ENCODE results near the gene NUP107.
A peak's percentile ranks its signal among the peaks of the same experiment; 100 is the strongest.

The NUP107 gene

GRCh38 chr12:68791897-68792481 is 105.2 kb downstream of the NUP107 start:
- Histone ChIP-seq H3K4me1 (ENCODE audit: control insufficient read depth, low read length) (peaks cover 78% of the 10 kb centered on the region), H4K20me1 (ENCODE audit: control insufficient read depth, insufficient read depth, low read depth, low read length) (no peaks in the 10 kb centered on the region), H3K4me2 (ENCODE audit: low read length) (peak overlapping the region; percentile 56), H3K79me2 (ENCODE audit: control insufficient read depth, low read length) (no peaks in the 10 kb centered on the region), H3K36me3 (ENCODE audit: control insufficient read depth, low read length) (no peaks in the 10 kb centered on the region), H3K4me3 (ENCODE audit: low read length) (no peak overlapping the region), H3K27me3 (ENCODE audit: control insufficient read depth, low read length) (no peaks in the 10 kb centered on the region), H3K9me3 (ENCODE audit: control insufficient read depth, insufficient read depth, low read length) (no peaks in the 10 kb centered on the region), H3K9me2 (replicated peaks; ENCODE audit: control insufficient read depth, low read length) (no peaks in the 10 kb centered on the region), H3K27ac (ENCODE audit: low read depth, low read length) (peak overlapping the region; percentile 66), H3F3A (ENCODE audit: control insufficient read depth, insufficient read depth) (peaks cover 7% of the 10 kb centered on the region; the same call in 1 of the 2 replicates)
- no peak for TF ChIP-seq CTCF (IDR thresholded peaks at IDR 0.05; ENCODE audit: low read depth, low read length, poor library complexity, severe bottlenecking)
- TF ChIP-seq EZH2phosphoT487 (IDR thresholded peaks at IDR 0.05; ENCODE audit: borderline replicate concordance, low read length) = no peak

GRCh38 chr12:68792952-68793351 is 106.2 kb downstream of the NUP107 start:
- no peaks in the 10 kb centered on the region for H3K27me3 ChIP-seq (ENCODE audit: control insufficient read depth, low read length)
- H3K9me3 ChIP-seq (ENCODE audit: control insufficient read depth, insufficient read depth, low read length) = no peaks in the 10 kb centered on the region
- peak overlapping the region; percentile 36 for H3K4me3 ChIP-seq (ENCODE audit: low read length)
- H3K27ac ChIP-seq (ENCODE audit: low read depth, low read length) = peak overlapping the region; percentile 66
- H3K36me3 ChIP-seq (ENCODE audit: control insufficient read depth, low read length) = no peaks in the 10 kb centered on the region
- peaks cover 5% of the 10 kb centered on the region; the same call in 1 of the 2 replicates for H3F3A ChIP-seq (ENCODE audit: control insufficient read depth, insufficient read depth)
- no peaks in the 10 kb centered on the region for H3K79me2 ChIP-seq (ENCODE audit: control insufficient read depth, low read length)
- H3K9me2 ChIP-seq (replicated peaks; ENCODE audit: control insufficient read depth, low read length) = no peaks in the 10 kb centered on the region
- TF ChIP-seq CTCF (IDR thresholded peaks at IDR 0.05; ENCODE audit: low read depth, low read length, poor library complexity, severe bottlenecking) (no peak), EZH2phosphoT487 (IDR thresholded peaks at IDR 0.05; ENCODE audit: borderline replicate concordance, low read length) (no peak)
- peak overlapping the region; percentile 56 for H3K4me2 ChIP-seq (ENCODE audit: low read length)
- peaks cover 68% of the 10 kb centered on the region for H3K4me1 ChIP-seq (ENCODE audit: control insufficient read depth, low read length)
- H4K20me1 ChIP-seq (ENCODE audit: control insufficient read depth, insufficient read depth, low read depth, low read length) = no peaks in the 10 kb centered on the region

GRCh38 chr12:68793436-68793835 is 106.7 kb downstream of the NUP107 start:
- TF ChIP-seq EZH2phosphoT487 (IDR thresholded peaks at IDR 0.05; ENCODE audit: borderline replicate concordance, low read length) = no peak
- TF ChIP-seq CTCF (IDR thresholded peaks at IDR 0.05; ENCODE audit: low read depth, low read length, poor library complexity, severe bottlenecking) = no peak
- Histone ChIP-seq H3K79me2 (ENCODE audit: control insufficient read depth, low read length) (no peaks in the 10 kb centered on the region), H3K4me2 (ENCODE audit: low read length) (peak overlapping the region; percentile 56), H3K9me2 (replicated peaks; ENCODE audit: control insufficient read depth, low read length) (no peaks in the 10 kb centered on the region), H4K20me1 (ENCODE audit: control insufficient read depth, insufficient read depth, low read depth, low read length) (no peaks in the 10 kb centered on the region), H3K4me1 (ENCODE audit: control insufficient read depth, low read length) (peaks cover 63% of the 10 kb centered on the region), H3K27ac (ENCODE audit: low read depth, low read length) (peak overlapping the region; percentile 66), H3F3A (ENCODE audit: control insufficient read depth, insufficient read depth) (peaks cover 5% of the 10 kb centered on the region; the same call in 1 of the 2 replicates), H3K36me3 (ENCODE audit: control insufficient read depth, low read length) (no peaks in the 10 kb centered on the region), H3K27me3 (ENCODE audit: control insufficient read depth, low read length) (no peaks in the 10 kb centered on the region), H3K9me3 (ENCODE audit: control insufficient read depth, insufficient read depth, low read length) (no peaks in the 10 kb centered on the region), H3K4me3 (ENCODE audit: low read length) (peak overlapping the region; percentile 36)

Measured in DOHH2 (cell line).